ENCODE data around the gene OR5B17.
"Not testable (repeated sequence)": the region's sequence is repeated elsewhere in the genome, so short reads cannot be mapped to it uniquely, and the experiment has no call there.

Gene OR5B17

DNA sequence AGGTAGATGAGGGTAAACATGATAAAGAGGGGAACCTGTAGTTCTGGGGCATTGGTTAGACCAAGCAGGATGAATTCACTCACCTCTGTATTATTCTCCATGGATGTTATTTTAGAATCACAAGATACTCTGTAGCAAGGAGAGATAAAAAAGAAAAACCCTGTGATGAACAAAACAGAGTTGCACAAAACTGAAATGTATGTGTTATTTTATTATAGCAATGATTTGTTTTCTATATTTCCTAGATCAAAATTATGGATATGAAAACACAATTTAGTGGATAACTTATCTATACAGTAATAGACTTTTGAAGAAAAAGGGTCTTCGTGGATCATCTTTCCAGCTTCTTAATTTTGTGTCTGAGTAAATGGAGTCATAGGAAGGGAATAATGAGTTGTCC, at the start of gene OR5B17:
Gene OR5B17, minus strand, starts transcription at position 101 of the 400 bp plus-strand sequence. Its CDS starts 0 bp downstream, at position 101.
- no peak for FAIRE-seq

DNA sequence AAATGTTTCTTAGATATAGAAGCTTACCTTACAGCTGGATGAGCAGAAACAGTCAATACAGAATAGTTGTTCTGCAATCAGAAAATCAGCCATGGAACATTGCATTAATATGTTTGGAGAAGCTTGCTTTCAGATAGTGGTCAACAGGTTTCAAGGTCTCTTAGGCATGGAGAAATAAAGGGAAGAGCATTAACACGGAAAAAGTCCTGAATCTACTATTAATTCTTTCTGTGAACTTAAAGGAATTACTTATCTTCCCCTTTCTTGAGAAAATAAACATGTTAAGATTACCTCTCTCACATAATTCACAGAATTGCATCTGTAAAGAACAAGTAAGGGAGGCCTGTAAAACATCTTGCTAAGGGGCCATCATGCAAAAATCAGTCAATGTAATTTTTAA, 47.9 kb upstream of the OR5B17 start, which contains the start of gene OR5B3:
Gene OR5B3, minus strand, starts transcription at position 101 of the 400 bp plus-strand sequence. CDS start 3,465 bp downstream, outside the sequence.
- no peak for FAIRE-seq

DNA sequence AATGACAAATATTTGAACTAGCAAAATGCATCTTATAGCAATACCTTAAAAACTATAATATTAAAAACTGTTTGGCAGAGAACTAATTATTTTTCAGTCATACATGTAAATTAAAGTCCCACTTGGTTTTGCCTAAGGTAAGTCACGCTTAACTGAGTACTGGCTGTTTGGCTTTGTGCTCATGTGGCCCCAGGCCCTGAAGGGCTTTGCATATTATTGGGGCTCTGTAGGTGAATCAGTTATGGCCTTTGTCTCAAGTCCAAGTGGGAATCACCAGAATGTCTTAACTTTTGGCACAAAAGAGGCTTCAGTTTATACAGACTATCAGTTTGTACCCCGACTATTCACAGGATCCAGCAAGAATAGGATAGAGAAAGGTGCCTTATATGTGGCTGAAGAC, 40.8 kb upstream of the OR5B17 start:
- FAIRE-seq = not testable (repeated sequence)

DNA sequence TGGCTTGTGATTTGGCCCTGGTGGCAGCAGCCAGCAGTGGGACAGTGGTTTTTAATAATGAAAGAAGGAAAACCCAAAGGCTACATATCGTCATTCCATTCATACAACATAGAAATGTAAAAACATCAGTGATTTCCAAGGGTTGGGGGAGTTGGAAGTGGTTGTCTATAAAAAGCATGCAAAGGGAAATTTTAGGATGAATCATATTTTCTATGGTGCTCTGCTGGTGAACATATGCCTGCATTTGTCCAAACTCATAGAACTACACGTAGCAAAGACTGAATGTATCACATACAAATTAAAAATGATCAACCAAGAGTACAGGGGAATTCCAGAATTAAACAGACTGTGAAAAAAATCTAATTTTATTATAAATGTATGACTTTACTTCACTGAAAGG, 36.7 kb upstream of the OR5B17 start:
- no peak for FAIRE-seq

DNA sequence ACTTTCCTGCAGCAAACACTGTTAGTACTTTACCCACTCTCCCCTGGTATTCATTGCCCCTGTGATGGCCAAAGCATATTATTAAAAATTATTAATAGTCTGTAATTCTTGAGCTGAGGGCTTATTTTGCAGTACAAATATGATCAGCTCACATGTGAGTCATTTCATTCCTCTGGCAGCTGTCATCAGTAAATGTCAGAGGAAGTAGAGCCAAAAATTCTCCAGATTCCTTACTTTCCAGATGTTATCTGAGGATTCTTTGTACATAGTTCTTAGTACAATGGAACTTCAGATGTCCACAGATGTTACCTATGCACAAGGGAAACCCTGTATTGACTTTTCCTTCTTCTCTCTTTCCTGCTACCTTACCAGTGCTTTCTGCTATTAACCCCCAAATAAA, 35.3 kb upstream of the OR5B17 start:
- no peak for FAIRE-seq

DNA sequence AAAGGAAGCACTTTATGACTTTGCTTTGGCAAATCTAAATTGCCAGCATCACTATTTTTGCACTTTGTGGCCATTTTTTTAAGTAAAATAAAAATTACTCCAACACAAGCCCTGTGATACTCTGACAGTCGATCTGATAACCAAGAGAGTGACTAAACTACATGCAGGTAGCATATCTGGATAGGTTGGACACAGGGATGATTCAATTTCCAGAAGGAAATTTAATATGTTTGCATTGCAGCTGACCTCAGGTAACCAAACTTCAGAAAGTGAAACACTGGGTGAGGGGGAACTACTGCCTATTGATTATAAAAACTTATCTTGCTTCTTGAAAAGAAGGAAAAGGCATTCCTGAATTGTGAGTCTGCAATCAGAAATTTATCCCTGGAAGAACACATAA, 33.9 kb upstream of the OR5B17 start:
- FAIRE-seq = no peak

DNA sequence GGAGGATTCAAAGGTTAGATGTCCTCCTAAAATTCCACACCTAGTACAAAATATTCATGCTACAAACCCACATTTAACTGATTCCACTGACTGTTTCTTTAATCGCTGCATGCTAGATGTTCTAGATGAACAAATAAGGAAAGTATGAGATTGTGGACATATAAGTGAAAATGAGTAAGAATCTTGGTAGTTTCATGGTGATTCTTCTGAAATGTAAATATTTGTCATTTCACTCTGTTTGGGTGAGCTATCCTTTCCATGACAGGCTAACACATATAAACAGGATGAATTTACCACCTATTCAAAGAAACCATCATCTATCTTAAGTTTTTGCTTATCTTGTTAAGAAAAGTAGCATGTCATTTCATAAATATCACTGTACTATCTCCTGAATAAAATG, 33.0 kb upstream of the OR5B17 start:
- no peak for FAIRE-seq

DNA sequence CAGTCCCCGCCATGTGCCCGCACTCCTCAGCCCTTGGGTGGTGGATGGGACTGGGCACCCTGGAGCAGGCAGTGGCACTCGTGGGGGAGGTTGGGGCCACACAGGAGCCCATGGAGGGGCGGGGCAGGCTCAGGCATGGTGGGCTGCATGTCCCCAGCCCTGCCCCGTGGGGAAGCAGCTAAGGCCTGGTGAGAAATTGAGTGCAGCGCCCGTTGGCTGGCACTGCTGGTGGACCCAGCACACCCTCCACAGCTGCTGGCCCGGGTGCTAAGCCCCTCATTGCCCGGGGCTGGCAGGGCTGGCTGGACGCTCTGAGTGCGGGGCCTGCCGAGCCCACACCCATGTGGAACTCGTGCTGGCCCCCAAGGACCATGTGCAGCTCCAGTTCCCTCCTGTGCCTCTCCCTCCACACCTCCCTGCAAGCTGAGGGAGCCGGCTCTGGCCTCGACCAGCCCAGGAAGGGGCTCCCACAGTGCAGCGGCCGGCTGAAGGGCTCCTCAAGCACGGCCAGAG, 31.7 kb upstream of the OR5B17 start:
- no peak for FAIRE-seq

DNA sequence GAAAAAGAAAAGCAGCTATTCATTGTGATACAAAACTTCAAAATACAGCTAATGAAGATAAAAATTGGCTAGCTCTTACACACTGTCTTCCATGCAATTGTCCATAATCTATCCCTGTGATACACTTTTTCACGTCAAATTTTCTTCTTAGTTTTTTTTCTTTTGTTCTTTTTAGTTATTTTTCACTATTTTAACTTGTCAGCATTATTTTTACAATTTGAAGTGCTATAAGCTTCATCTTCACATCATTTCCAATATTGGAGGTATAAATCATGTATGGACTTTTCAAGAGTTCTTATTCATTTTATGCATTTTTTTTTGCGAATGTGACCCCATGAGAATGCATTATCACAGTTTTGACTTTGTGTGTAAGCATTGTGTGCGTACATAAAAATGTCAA, 4.1 kb downstream of the OR5B17 start:
- no peak for FAIRE-seq

DNA sequence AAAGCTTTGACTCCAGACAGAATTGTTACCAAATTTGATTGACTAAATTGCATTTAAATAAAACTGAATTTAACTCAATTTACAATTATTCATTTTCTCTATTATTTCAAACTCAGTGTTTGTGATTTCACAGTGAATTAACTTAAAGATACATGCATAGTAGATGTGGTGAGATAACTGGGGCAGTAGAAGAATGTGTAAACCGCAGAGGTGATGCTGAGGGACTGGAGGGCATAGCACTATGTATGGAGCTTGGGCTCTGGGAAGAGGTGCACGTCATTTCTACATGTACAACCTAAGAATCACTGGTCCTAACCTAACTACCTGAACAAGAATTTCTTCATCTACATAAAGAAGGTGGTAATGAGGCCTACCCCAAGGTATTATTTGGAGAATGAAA, 13.7 kb downstream of the OR5B17 start:
- no peak for FAIRE-seq

DNA sequence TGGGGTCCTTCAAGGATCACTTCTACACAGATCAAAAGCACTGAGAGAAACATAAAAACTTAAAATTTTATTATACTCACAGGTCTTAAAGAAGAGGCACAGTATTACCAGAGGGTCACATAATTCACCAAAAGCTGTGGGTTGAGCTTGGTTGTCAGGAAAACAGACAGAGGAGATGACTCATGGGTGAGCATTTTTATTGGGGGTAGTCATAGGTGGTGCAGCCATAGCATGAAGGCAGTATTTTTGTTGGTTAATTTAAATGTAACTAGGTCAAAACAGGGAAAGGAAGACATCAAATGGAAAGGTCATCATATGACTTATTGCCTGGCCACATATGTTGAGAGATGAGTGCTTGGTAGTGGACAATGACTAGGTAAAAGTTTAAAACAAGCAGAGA, 24.2 kb downstream of the OR5B17 start:
- no peak for FAIRE-seq

DNA sequence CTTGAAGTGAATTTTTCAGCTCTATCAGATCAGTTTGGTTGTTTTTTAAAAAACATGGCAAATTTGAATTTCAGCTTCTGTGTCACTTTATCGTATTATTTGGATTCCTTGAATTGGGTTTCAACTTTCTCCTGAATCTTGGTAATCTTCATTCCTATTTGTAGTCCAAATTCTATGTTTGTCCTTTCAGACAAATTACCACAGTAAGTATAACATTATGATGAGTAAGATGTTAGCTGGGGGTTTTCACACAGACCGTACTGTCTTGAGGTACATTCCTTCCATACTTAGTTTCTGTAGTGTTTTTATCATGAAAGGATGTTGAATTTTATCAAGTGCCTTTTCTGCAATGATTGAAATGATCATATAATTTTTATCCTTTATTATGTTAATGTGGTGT, 28.0 kb downstream of the OR5B17 start:
- no peak for FAIRE-seq

DNA sequence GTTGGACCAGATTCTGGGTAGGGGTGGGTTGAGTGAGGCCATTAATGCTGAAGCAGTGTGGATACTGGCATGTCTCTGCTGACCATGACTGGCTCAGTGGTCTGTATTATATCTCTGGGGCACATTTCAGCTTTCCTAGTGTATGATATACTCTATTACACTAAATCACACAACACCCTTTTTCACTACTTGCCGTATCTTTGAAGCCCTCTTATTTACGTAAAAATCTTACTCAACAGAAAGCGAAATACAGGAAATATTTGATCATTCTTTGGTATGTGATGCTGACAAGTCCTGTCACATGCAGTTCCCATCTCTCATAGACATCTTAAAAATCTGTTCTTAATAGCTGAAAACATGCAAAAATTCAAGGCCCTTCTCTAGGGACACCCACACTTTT, 40.3 kb downstream of the OR5B17 start:
- FAIRE-seq = no peak

DNA sequence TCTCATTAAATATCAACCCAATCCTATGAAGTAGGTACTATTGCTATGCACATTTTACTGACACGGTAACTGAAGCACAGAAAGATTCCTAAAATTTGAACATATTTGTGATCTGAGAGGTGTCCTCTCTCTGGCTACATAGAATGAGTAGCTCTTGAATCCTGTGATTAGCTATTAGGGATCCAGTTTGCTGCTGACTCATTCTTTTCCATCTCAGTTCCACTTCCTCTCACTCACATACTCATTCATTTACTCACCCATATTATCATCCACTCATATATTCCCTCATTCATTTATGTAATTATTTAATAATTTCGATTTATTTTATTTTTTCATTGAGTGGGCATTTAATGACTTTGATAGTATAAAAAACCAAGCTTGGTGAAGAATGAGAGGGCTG, 42.7 kb downstream of the OR5B17 start:
- FAIRE-seq = no peak

Data from colon (tissue), 2 donors.